SK-N-MC (cell line): ENCODE measurements around the gene CPLX3.

ENCODE experiments used
- EZH2 ChIP-seq: fragments of 200-600 bp; sonication (generic); IDR thresholded peaks from one replicate; pipeline ENCODE4 v1.6.1; 2017; ENCODE audit warnings: antibody characterized with exemption
- FOXP2 ChIP-seq: optimal IDR thresholded peaks from 2 replicates; pipeline ENCODE3; 2011; ENCODE audit warnings: mild to moderate bottlenecking, moderate library complexity; ENCODE audit not compliant: insufficient read depth; ENCODE audit errors: extremely low read length, control extremely low read depth
- POLR2AphosphoS5 ChIP-seq: IDR thresholded peaks from 2 replicates; pipeline ENCODE4 v1.6.1; 2012; ENCODE audit warnings: mild to moderate bottlenecking, low read depth, low read length, borderline replicate concordance

DNA sequence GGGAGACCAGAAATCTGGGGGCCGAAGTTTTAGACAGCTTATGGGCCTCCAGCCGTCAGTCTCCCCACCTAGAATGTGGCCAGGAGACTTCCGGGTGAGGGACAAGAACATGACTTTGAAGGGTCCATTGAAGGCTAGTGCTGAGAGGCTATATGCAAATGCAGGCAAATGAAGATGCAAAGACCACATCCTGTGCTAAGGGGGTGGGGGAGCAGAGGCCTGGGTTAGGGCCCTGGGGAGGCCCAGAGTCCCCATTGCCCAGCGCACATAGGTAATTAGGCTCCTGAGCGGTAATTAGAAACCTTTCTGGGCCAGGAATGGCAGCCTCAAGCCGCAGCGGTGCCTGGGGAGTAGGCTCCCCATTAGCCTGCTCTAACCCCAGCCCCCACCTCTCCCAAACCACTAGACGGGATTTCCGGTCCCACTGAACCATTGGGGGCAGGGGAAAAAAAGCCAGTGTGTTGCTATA, 37.7 kb upstream of the CPLX3 start:
- peak; percentile 20; the same call in 1 of the 2 replicates for TF ChIP-seq POLR2AphosphoS5
- TF ChIP-seq EZH2: no peak
- peak; percentile 52 for TF ChIP-seq FOXP2
